RKO (cell line): ENCODE results near the gene ZNF335.
"Not testable (repeated sequence)": the region's sequence is repeated elsewhere in the genome, so short reads cannot be mapped to it uniquely, and the experiment has no call there.

ENCODE experiments used
- DNase-seq: peaks from one replicate; pipeline ENCODE4 v3.0.0-alpha.2; 2016; ENCODE audit warnings: low spot score

Gene ZNF335

GRCh38 chr20:46000262-46000996 is 28.4 kb upstream of the ZNF335 start:
- DNase-seq = no peak

- no peak for DNase-seq
Observed at GRCh38 chr20:45999557-46000261, 27.7 kb upstream of the ZNF335 start.

GRCh38 chr20:45998761-45999160 is 26.8 kb upstream of the ZNF335 start:
- no peak for DNase-seq

- no peak for DNase-seq
Observed at GRCh38 chr20:45998337-45998736, 26.3 kb upstream of the ZNF335 start.

GRCh38 chr20:45997187-45997586 is 25.2 kb upstream of the ZNF335 start:
- no peak for DNase-seq

- not testable (repeated sequence) for DNase-seq
Observed at GRCh38 chr20:45995495-45996097, 23.6 kb upstream of the ZNF335 start.

GRCh38 chr20:45994761-45995493 is 22.9 kb upstream of the ZNF335 start:
- DNase-seq = no peak

- peak; percentile 61 for DNase-seq
Observed at GRCh38 chr20:45993197-45993951, 21.4 kb upstream of the ZNF335 start.

- no peak for DNase-seq
Observed at GRCh38 chr20:45991616-45992015, 19.6 kb upstream of the ZNF335 start.

- DNase-seq = not testable (repeated sequence)
Observed at GRCh38 chr20:45988830-45989229, 16.8 kb upstream of the ZNF335 start.

GRCh38 chr20:45987108-45987780 is 15.2 kb upstream of the ZNF335 start:
- peak; percentile 57 for DNase-seq

GRCh38 chr20:45985573-45985972 is 13.6 kb upstream of the ZNF335 start:
- peak; percentile 32 for DNase-seq

- no peak for DNase-seq
Observed at GRCh38 chr20:45983279-45983743, 11.3 kb upstream of the ZNF335 start.

- DNase-seq = no peak
Observed at GRCh38 chr20:45981261-45981660, 9.3 kb upstream of the ZNF335 start.

GRCh38 chr20:45976086-45976485 is 4.1 kb upstream of the ZNF335 start:
- DNase-seq = no peak

GRCh38 chr20:45975686-45976085 is 3.7 kb upstream of the ZNF335 start:
- no peak for DNase-seq

GRCh38 chr20:45974896-45975565 is 3.0 kb upstream of the ZNF335 start:
- no peak for DNase-seq

GRCh38 chr20:45972500-45973183 is 639 bp upstream of the ZNF335 start:
- peak; percentile 99 for DNase-seq

GRCh38 chr20:45971425-45971674 is 653 bp downstream of the ZNF335 start:
- no peak for DNase-seq
